ENCODE data around the gene CEP120. TPM values are rescaled to one million over a fixed set of nuclear protein-coding genes. Genes with fewer than 3 reads are reported as not detected.

CEP120 gene
- total and polyA plus RNA-seq, 2 of the 4 experiments (the other 2 are of a cell fraction) = 6.7 to 46.1 TPM

DNA sequence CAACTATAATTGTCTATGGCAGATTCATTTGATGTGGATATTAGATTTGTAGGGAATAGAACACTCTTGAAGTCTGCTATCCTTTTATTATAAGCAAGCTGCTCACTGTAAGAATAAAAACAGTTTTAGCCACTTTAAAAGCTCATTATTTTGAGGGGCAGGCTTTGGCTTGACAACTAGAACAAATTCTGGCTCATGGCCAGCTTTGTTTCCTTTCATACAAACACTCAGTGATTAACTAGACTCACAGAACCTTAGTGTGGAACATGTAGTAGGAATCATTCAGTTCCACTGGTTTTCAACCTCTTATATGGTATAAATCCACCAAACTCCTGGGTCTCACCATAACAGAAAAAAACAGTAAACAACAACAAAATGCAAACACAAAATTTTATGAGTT lies 27.4 kb upstream of the CEP120 start:
- in situ Hi-C loops (cut with MboI; ENCODE audit: low sequenced_read_pairs) = no loop called here
- CTCF ChIA-PET = interaction anchor here (2.5 kb wide), 1 partner anchor 27 kb away, joined by 8 read pairs; the partner anchor contains the start of gene CEP120
- Histone ChIP-seq H3K4me1 (ENCODE audit: control insufficient read depth, insufficient read depth, low read length) (peaks cover 4% of the 10 kb centered on the region; the same call in 1 of the 2 replicates), H3K27ac (ENCODE audit: insufficient read depth, low read length) (no peak overlapping the region), H4K5ac (ENCODE audit: low read depth, low read length) (no peak overlapping the region), H3K18ac (ENCODE audit: low read depth, low read length) (no peak overlapping the region), H3K79me1 (ENCODE audit: low read depth in 1 of 2, low read length in 2 of 2) (no peaks in the 10 kb centered on the region), H4K20me1 (ENCODE audit: insufficient read depth, low read length) (no peaks in the 10 kb centered on the region), H3K56ac (ENCODE audit: extremely low read depth, insufficient read depth, low read length) (no peak overlapping the region), H3K14ac (replicated peaks; ENCODE audit: low read depth, low read length) (no peak overlapping the region), H3K36me3 (ENCODE audit: control insufficient read depth, insufficient read depth, low read length) (no peaks in the 10 kb centered on the region), H2AK9ac (replicated peaks; ENCODE audit: low read depth, low read length, poor library complexity) (no peak overlapping the region), H3K23ac (ENCODE audit: low read depth, low read length) (no peak overlapping the region), H4K91ac (ENCODE audit: insufficient read depth, low read depth, low read length) (no peak overlapping the region), H3K9ac (ENCODE audit: low read depth, low read length) (no peak overlapping the region), H3K27me3 (ENCODE audit: control insufficient read depth, insufficient read depth, low read length) (no peaks in the 10 kb centered on the region), H2AK5ac (ENCODE audit: low read depth, low read length) (no peak overlapping the region), H3K9me3 (ENCODE audit: control insufficient read depth, insufficient read depth, low read length) (no peaks in the 10 kb centered on the region), H3K4ac (ENCODE audit: low read depth, low read length) (no peak overlapping the region), H4K8ac (ENCODE audit: low read depth in 2 of 2, low read length in 2 of 2) (no peak overlapping the region), H2BK15ac (ENCODE audit: low read depth, low read length) (no peak overlapping the region), H2BK120ac (ENCODE audit: low read depth, low read length) (no peak overlapping the region), H2BK5ac (ENCODE audit: low read depth, low read length, poor library complexity, severe bottlenecking) (no peak overlapping the region), H2AFZ (replicated peaks; ENCODE audit: low read length, poor library complexity) (no peak overlapping the region), H3K9me1 (ENCODE audit: insufficient read depth, low read length) (no peaks in the 10 kb centered on the region; the same call in 1 of the 2 replicates), H2BK20ac (ENCODE audit: low read depth, low read length) (no peak overlapping the region), H3K4me3 (ENCODE audit: insufficient read depth, low read depth, low read length) (no peak overlapping the region), H3K4me2 (ENCODE audit: low read depth, low read length) (no peak overlapping the region)
- ATAC-seq (ENCODE audit: low read depth) = no peak
- TF ChIP-seq MAZ (IDR thresholded peaks at IDR 0.05; ENCODE audit: borderline replicate concordance, low read depth, low read length) (no peak), CHD1 (IDR thresholded peaks at IDR 0.05; ENCODE audit: low read depth, low read length) (no peak)
- TF ChIP-seq, protein P1, sequence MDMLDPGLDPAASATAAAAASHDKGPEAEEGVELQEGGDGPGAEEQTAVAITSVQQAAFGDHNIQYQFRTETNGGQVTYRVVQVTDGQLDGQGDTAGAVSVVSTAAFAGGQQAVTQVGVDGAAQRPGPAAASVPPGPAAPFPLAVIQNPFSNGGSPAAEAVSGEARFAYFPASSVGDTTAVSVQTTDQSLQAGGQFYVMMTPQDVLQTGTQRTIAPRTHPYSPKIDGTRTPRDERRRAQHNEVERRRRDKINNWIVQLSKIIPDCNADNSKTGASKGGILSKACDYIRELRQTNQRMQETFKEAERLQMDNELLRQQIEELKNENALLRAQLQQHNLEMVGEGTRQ (IDR thresholded peaks at IDR 0.05; ENCODE audit: low read depth, low read length) = no peak
- intact Hi-C loops (cut with micrococcal nuclease) = no loop called here
- POLR2A ChIA-PET (ENCODE audit: unreplicated experiment) = no interaction called here
- no peak for DNase-seq
- dilution Hi-C loops (cut with HindIII; ENCODE audit: low sequenced_read_pairs, unreplicated experiment) = no loop called here
- no TSS peak for BruUV-seq (replicated peaks)

Measured in IMR-90 (cell line).